ENCODE measurements around the gene SLC26A11.

Gene SLC26A11

DNA sequence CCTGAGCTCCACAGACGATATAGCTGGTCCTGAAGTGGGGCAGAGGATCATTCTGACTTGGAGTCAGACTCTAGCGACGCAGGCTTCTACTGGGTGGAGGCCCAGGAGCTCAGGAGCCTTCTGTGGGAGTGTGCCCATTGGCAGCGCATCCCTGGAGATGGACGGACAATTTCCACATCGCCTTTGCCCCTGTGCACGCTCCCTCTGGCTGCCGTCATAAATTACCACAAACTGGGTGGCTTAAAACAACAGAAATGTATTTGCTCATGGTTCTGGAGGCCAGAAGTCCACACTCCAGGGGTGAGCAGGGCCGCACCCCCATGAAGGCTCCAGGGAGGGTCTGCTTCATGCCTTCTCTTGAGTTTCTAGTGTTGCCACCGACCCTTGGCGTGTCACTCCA lies 43.5 kb upstream of the SLC26A11 start:
- Histone ChIP-seq H3K36me3 (ENCODE audit: control insufficient read depth in 1 of 2, insufficient read depth in 2 of 2, low read length in 2 of 2) (no peaks in the 10 kb centered on the region), H4K8ac (ENCODE audit: low read depth, low read length) (no peak overlapping the region), H3K27me3 (ENCODE audit: insufficient read depth, low read length) (no peaks in the 10 kb centered on the region), H3K4me2 (ENCODE audit: low read length) (no peak overlapping the region), H2BK120ac (ENCODE audit: insufficient read depth, low read length, poor library complexity) (no peak overlapping the region), H3K9ac (ENCODE audit: low read length) (no peak overlapping the region), H2BK5ac (ENCODE audit: low read depth, low read length, poor library complexity) (no peak overlapping the region), H3K79me2 (ENCODE audit: control insufficient read depth, insufficient read depth, low read length, poor library complexity) (no peaks in the 10 kb centered on the region), H3K4me3 (ENCODE audit: low read depth, low read length) (no peak overlapping the region), H3K23ac (ENCODE audit: low read length) (no peak overlapping the region), H3K18ac (ENCODE audit: low read length) (no peak overlapping the region), H3K79me1 (ENCODE audit: low read length) (peaks cover 5% of the 10 kb centered on the region), H2AK5ac (ENCODE audit: low read length) (no peak overlapping the region), H2AFZ (ENCODE audit: insufficient read depth, low read length, poor library complexity) (no peak overlapping the region), H4K12ac (ENCODE audit: low read depth, low read length) (no peak overlapping the region), H3K27ac (ENCODE audit: low read depth, low read length) (no peak overlapping the region), H3K9me3 (ENCODE audit: insufficient read depth, low read depth, low read length) (no peaks in the 10 kb centered on the region), H3K4ac (ENCODE audit: low read depth, low read length) (no peak overlapping the region), H3K14ac (ENCODE audit: low read length) (no peak overlapping the region), H3K4me1 (ENCODE audit: control insufficient read depth in 1 of 2, insufficient read depth in 2 of 2, low read length in 2 of 2) (peaks cover 6 to 9% of the 10 kb centered on the region in 2 experiments), H4K91ac (ENCODE audit: low read depth, low read length) (no peak overlapping the region), H2BK12ac (ENCODE audit: low read length) (no peak overlapping the region)
- no peak for DNase-seq
- no CpG with 5 or more reads among the region's 11 CpGs for WGBS (ENCODE audit: extremely low coverage, insufficient coverage, insufficient read length)

- H3K79me2 ChIP-seq (ENCODE audit: control insufficient read depth, insufficient read depth, low read length, poor library complexity): no peaks in the 10 kb centered on the region
- no peak overlapping the region for H2BK120ac ChIP-seq (ENCODE audit: insufficient read depth, low read length, poor library complexity)
- peaks cover 5 to 9% of the 10 kb centered on the region in 2 experiments for H3K4me1 ChIP-seq (ENCODE audit: control insufficient read depth in 1 of 2, insufficient read depth in 2 of 2, low read length in 2 of 2)
- no peak overlapping the region for H3K27ac ChIP-seq (ENCODE audit: low read depth, low read length)
- H3K79me1 ChIP-seq (ENCODE audit: low read length): peaks cover 5% of the 10 kb centered on the region
- no peak overlapping the region for H4K91ac ChIP-seq (ENCODE audit: low read depth, low read length)
- no peak overlapping the region for H3K4ac ChIP-seq (ENCODE audit: low read depth, low read length)
- H3K9me3 ChIP-seq (ENCODE audit: insufficient read depth, low read depth, low read length): no peaks in the 10 kb centered on the region
- no peak overlapping the region for H4K12ac ChIP-seq (ENCODE audit: low read depth, low read length)
- no peak overlapping the region for H3K9ac ChIP-seq (ENCODE audit: low read length)
- no peak overlapping the region for H3K4me2 ChIP-seq (ENCODE audit: low read length)
- no peak overlapping the region for H3K4me3 ChIP-seq (ENCODE audit: low read depth, low read length)
- no CpG with 5 or more reads among the region's 21 CpGs for WGBS (ENCODE audit: extremely low coverage, insufficient coverage, insufficient read length)
- H3K36me3 ChIP-seq (ENCODE audit: control insufficient read depth in 1 of 2, insufficient read depth in 2 of 2, low read length in 2 of 2): no peaks in the 10 kb centered on the region
- no peak overlapping the region for H2AFZ ChIP-seq (ENCODE audit: insufficient read depth, low read length, poor library complexity)
- H2AK5ac ChIP-seq (ENCODE audit: low read length): no peak overlapping the region
- no peak overlapping the region for H3K23ac ChIP-seq (ENCODE audit: low read length)
- DNase-seq: peak in 1 of 2 donors; percentile 41
- H2BK12ac ChIP-seq (ENCODE audit: low read length): no peak overlapping the region
- no peak overlapping the region for H2BK5ac ChIP-seq (ENCODE audit: low read depth, low read length, poor library complexity)
- no peak overlapping the region for H3K18ac ChIP-seq (ENCODE audit: low read length)
- no peak overlapping the region for H4K8ac ChIP-seq (ENCODE audit: low read depth, low read length)
- H3K14ac ChIP-seq (ENCODE audit: low read length): no peak overlapping the region
- no peaks in the 10 kb centered on the region for H3K27me3 ChIP-seq (ENCODE audit: insufficient read depth, low read length)
Observed at GRCh38 chr17:80177986-80178595, 42.1 kb upstream of the SLC26A11 start.

GRCh38 chr17:80180192-80180591 lies 40.0 kb upstream of the SLC26A11 start:
- Histone ChIP-seq H3K27me3 (ENCODE audit: insufficient read depth, low read length) (no peaks in the 10 kb centered on the region), H3K27ac (ENCODE audit: low read depth, low read length) (no peak overlapping the region), H3K36me3 (ENCODE audit: control insufficient read depth in 1 of 2, insufficient read depth in 2 of 2, low read length in 2 of 2) (no peaks in the 10 kb centered on the region), H2BK12ac (ENCODE audit: low read length) (no peak overlapping the region), H3K4me2 (ENCODE audit: low read length) (no peak overlapping the region), H3K79me1 (ENCODE audit: low read length) (peaks cover 3% of the 10 kb centered on the region), H3K4me1 (ENCODE audit: control insufficient read depth in 1 of 2, insufficient read depth in 2 of 2, low read length in 2 of 2) (peaks cover 5 to 9% of the 10 kb centered on the region in 2 experiments), H3K23ac (ENCODE audit: low read length) (no peak overlapping the region), H3K4me3 (ENCODE audit: low read depth, low read length) (no peak overlapping the region), H3K79me2 (ENCODE audit: control insufficient read depth, insufficient read depth, low read length, poor library complexity) (no peaks in the 10 kb centered on the region), H2BK5ac (ENCODE audit: low read depth, low read length, poor library complexity) (no peak overlapping the region), H2AFZ (ENCODE audit: insufficient read depth, low read length, poor library complexity) (no peak overlapping the region), H3K9ac (ENCODE audit: low read length) (no peak overlapping the region), H2AK5ac (ENCODE audit: low read length) (no peak overlapping the region), H3K9me3 (ENCODE audit: insufficient read depth, low read depth, low read length) (no peaks in the 10 kb centered on the region), H3K18ac (ENCODE audit: low read length) (no peak overlapping the region), H3K4ac (ENCODE audit: low read depth, low read length) (no peak overlapping the region), H4K8ac (ENCODE audit: low read depth, low read length) (no peak overlapping the region), H3K14ac (ENCODE audit: low read length) (no peak overlapping the region), H2BK120ac (ENCODE audit: insufficient read depth, low read length, poor library complexity) (no peak overlapping the region), H4K12ac (ENCODE audit: low read depth, low read length) (no peak overlapping the region), H4K91ac (ENCODE audit: low read depth, low read length) (no peak overlapping the region)
- no peak for DNase-seq
- WGBS (ENCODE audit: extremely low coverage, insufficient coverage, insufficient read length): no CpG with 5 or more reads among the region's 14 CpGs

DNA sequence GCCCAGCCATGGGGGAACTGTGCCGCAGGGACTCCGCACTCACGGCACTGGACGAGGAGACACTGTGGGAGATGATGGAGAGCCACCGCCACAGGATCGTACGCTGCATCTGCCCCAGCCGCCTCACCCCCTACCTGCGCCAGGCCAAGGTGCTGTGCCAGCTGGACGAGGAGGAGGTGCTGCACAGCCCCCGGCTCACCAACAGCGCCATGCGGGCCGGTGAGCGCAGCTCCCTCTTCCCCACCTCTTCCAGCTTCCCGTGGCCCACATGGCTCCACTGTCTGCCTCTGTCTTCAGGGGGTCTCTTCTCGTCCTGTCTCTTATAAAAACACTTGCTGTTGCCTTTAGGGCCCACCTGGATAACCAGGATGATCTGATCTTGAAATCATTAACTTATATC lies 38.8 kb upstream of the SLC26A11 start:
- WGBS (ENCODE audit: extremely low coverage, insufficient coverage, insufficient read length): no CpG with 5 or more reads among the region's 17 CpGs
- no peak overlapping the region for H2BK5ac ChIP-seq (ENCODE audit: low read depth, low read length, poor library complexity)
- no peaks in the 10 kb centered on the region for H3K9me3 ChIP-seq (ENCODE audit: insufficient read depth, low read depth, low read length)
- no peak overlapping the region for H4K12ac ChIP-seq (ENCODE audit: low read depth, low read length)
- no peak overlapping the region for H3K4me3 ChIP-seq (ENCODE audit: low read depth, low read length)
- no peak overlapping the region for H3K4ac ChIP-seq (ENCODE audit: low read depth, low read length)
- no peak overlapping the region for H3K9ac ChIP-seq (ENCODE audit: low read length)
- no peak overlapping the region for H4K91ac ChIP-seq (ENCODE audit: low read depth, low read length)
- no peak overlapping the region for H3K23ac ChIP-seq (ENCODE audit: low read length)
- H3K4me2 ChIP-seq (ENCODE audit: low read length): no peak overlapping the region
- peaks cover 0 to 3% of the 10 kb centered on the region in 2 experiments for H3K4me1 ChIP-seq (ENCODE audit: control insufficient read depth in 1 of 2, insufficient read depth in 2 of 2, low read length in 2 of 2)
- no peaks in the 10 kb centered on the region for H3K79me1 ChIP-seq (ENCODE audit: low read length)
- no peak overlapping the region for H2AFZ ChIP-seq (ENCODE audit: insufficient read depth, low read length, poor library complexity)
- H3K79me2 ChIP-seq (ENCODE audit: control insufficient read depth, insufficient read depth, low read length, poor library complexity): no peaks in the 10 kb centered on the region
- no peak overlapping the region for H2BK120ac ChIP-seq (ENCODE audit: insufficient read depth, low read length, poor library complexity)
- H3K36me3 ChIP-seq (ENCODE audit: control insufficient read depth in 1 of 2, insufficient read depth in 2 of 2, low read length in 2 of 2): no peaks in the 10 kb centered on the region
- H2AK5ac ChIP-seq (ENCODE audit: low read length): no peak overlapping the region
- H2BK12ac ChIP-seq (ENCODE audit: low read length): no peak overlapping the region
- no peak overlapping the region for H3K27ac ChIP-seq (ENCODE audit: low read depth, low read length)
- H3K27me3 ChIP-seq (ENCODE audit: insufficient read depth, low read length): no peaks in the 10 kb centered on the region
- no peak overlapping the region for H3K18ac ChIP-seq (ENCODE audit: low read length)
- no peak overlapping the region for H3K14ac ChIP-seq (ENCODE audit: low read length)
- no peak overlapping the region for H4K8ac ChIP-seq (ENCODE audit: low read depth, low read length)
- DNase-seq: no peak
